A673 (cell line): ENCODE results near the gene TELO2. TPM values are rescaled to one million over a fixed set of nuclear protein-coding genes. Genes with fewer than 3 reads are reported as not detected.

Source experiments
- BruUV-seq: library from RNA; stranded (reverse); fragments of 400-500 nt; replicated peaks from 2 replicates; lab custom pipeline; 2021; lab: Mats Ljungman, UMichigan
- CTCF ChIA-PET: fragments of 300-600 bp; sonication (Branson Sonifier 250); formaldehyde crosslinking; loops from one replicate; lab custom pipeline; 2022; ENCODE audit warnings: antibody characterized with exemption; lab: Charles Lee
- POLR2A ChIA-PET: fragments of 300-600 bp; sonication (Branson Sonifier 250); formaldehyde crosslinking; loops from one replicate; lab custom pipeline; 2022; ENCODE audit warnings: antibody characterized with exemption; ENCODE audit not compliant: low non-redundant PET; lab: Charles Lee
- DNase-seq: peaks from one replicate; pipeline ENCODE4 v3.0.0-alpha.2; 2015; ENCODE audit warnings: low spot score
- H3K27ac ChIP-seq: fragments of 200-600 bp; sonication (generic); 2 replicates; pipeline ENCODE4 v1.5.1; 2016; ENCODE audit warnings: mixed run types, low read depth, mild to moderate bottlenecking, mixed read lengths, antibody characterized with exemption, low read length; ENCODE audit not compliant: poor library complexity, severe bottlenecking
- H3K27me3 ChIP-seq: fragments of 200-600 bp; sonication (generic); replicated peaks from 2 replicates; pipeline ENCODE4 v1.6.1; 2017; ENCODE audit warnings: mixed run types, low read depth, mild to moderate bottlenecking, mixed read lengths, antibody characterized with exemption, low read length; ENCODE audit not compliant: insufficient read depth, poor library complexity
- H3K36me3 ChIP-seq: fragments of 200-600 bp; sonication (generic); 2 replicates; pipeline ENCODE4 v1.6.1; 2016; ENCODE audit warnings: mixed run types, mild to moderate bottlenecking, mixed read lengths, antibody characterized with exemption, low read length; ENCODE audit not compliant: insufficient read depth, poor library complexity, severe bottlenecking
- H3K4me1 ChIP-seq: fragments of 200-600 bp; sonication (generic); 2 replicates; pipeline ENCODE4 v1.6.1; 2017; ENCODE audit warnings: mixed run types, mild to moderate bottlenecking, mixed read lengths, antibody characterized with exemption, low read length; ENCODE audit not compliant: insufficient read depth, poor library complexity, severe bottlenecking
- H3K4me3 ChIP-seq: fragments of 200-600 bp; sonication (generic); 2 replicates; pipeline ENCODE4 v1.5.1; 2016; ENCODE audit warnings: low read depth, mixed run types, mild to moderate bottlenecking, mixed read lengths, low read length; ENCODE audit not compliant: poor library complexity, severe bottlenecking
- H3K9me3 ChIP-seq: fragments of 200-600 bp; sonication (generic); 2 replicates; pipeline ENCODE4 v1.6.1; 2016; ENCODE audit warnings: mixed run types, low read depth, mild to moderate bottlenecking, mixed read lengths, antibody characterized with exemption, low read length; ENCODE audit not compliant: poor library complexity, severe bottlenecking
- CTCF ChIP-seq: fragments of 300-800, 200-600 bp; sonication (generic); conservative IDR thresholded peaks from 2 replicates; pipeline ENCODE4 v1.5.1; 2017; ENCODE audit warnings: low read depth, mild to moderate bottlenecking, antibody characterized with exemption, low read length, moderate library complexity, mixed read lengths
- EZH2 ChIP-seq: fragments of 200-600 bp; sonication (generic); IDR thresholded peaks from 2 replicates; pipeline ENCODE4 v1.6.1; 2017; ENCODE audit warnings: borderline replicate concordance, low read depth, mild to moderate bottlenecking, mixed read lengths, antibody characterized with exemption, low read length; ENCODE audit not compliant: poor library complexity, severe bottlenecking
- intact Hi-C: fragments of 100-400 bp; cut with micrococcal nuclease; formaldehyde crosslinking; loops from one replicate; pipeline ENCODE4 v1.10.0; 2022; ENCODE audit not compliant: unreplicated experiment
- total RNA-seq: library from RNA; stranded (reverse); gene quantifications from 2 replicates; pipeline ENCODE4 v1.2.3, GENCODE V29; 2021

Gene TELO2
- total RNA-seq, 1 experiment from 2014 or later = 67.0 TPM

- intact Hi-C loops = no loop called here
These were observed 40.6 kb upstream of the TELO2 start for GRCh38 chr16:1452530-1452929.

GRCh38 chr16:1453316-1453715 is 39.8 kb upstream of the TELO2 start:
- H3K4me1 ChIP-seq = no peaks in the 10 kb centered on the region
- no peak overlapping the region for H3K4me3 ChIP-seq
- TF ChIP-seq EZH2 (no peak), CTCF (no peak)
- no peak for DNase-seq
- no peaks in the 10 kb centered on the region for H3K9me3 ChIP-seq
- no peak overlapping the region for H3K27ac ChIP-seq
- BruUV-seq = no TSS peak
- H3K36me3 ChIP-seq = peaks cover 6% of the 10 kb centered on the region
- ChIA-PET POLR2A (no interaction called here), CTCF (no interaction called here)
- no peaks in the 10 kb centered on the region for H3K27me3 ChIP-seq
- intact Hi-C loops = no loop called here

More at GRCh38 chr16:1452530-1452929, 40.6 kb upstream of the TELO2 start:
- no peak for DNase-seq
- Histone ChIP-seq H3K9me3 (no peaks in the 10 kb centered on the region), H3K27ac (no peak overlapping the region), H3K27me3 (no peaks in the 10 kb centered on the region), H3K4me1 (no peaks in the 10 kb centered on the region), H3K4me3 (no peak overlapping the region), H3K36me3 (peaks cover 6% of the 10 kb centered on the region)
- no peak for TF ChIP-seq EZH2
- ChIA-PET CTCF (no interaction called here), POLR2A (no interaction called here)
- no TSS peak for BruUV-seq

GRCh38 chr16:1454561-1454960 is 38.6 kb upstream of the TELO2 start:
- no TSS peak for BruUV-seq
- no peaks in the 10 kb centered on the region for H3K27me3 ChIP-seq
- no peak for TF ChIP-seq CTCF
- no peak for TF ChIP-seq EZH2
- no peaks in the 10 kb centered on the region for H3K9me3 ChIP-seq
- no peak for DNase-seq
- no peak overlapping the region for H3K4me3 ChIP-seq
- intact Hi-C loops = no loop called here
- no peaks in the 10 kb centered on the region for H3K4me1 ChIP-seq
- POLR2A ChIA-PET = no interaction called here
- peaks cover 6% of the 10 kb centered on the region for H3K36me3 ChIP-seq
- CTCF ChIA-PET = no interaction called here
- H3K27ac ChIP-seq = no peak overlapping the region
